GM11168 (cell line): ENCODE measurements around the gene CENPC.
"Not testable (repeated sequence)": the region's sequence is repeated elsewhere in the genome, so short reads cannot be mapped to it uniquely, and the experiment has no call there.

Experiments used
- in situ Hi-C: fragments of 300-500 bp; cut with MboI; formaldehyde crosslinking; loops from one replicate; pipeline ENCODE4 v1.12.0; 2022; ENCODE audit warnings: low sequenced_read_pairs; ENCODE audit not compliant: unreplicated experiment

The CENPC gene

GRCh38 chr4:67554096-67554495, 8.8 kb upstream of the CENPC start:
- in situ Hi-C loops: loop anchor here (5.0 kb wide), 1 partner anchor 358 kb away; no protein-coding TSS in a partner anchor

DNA sequence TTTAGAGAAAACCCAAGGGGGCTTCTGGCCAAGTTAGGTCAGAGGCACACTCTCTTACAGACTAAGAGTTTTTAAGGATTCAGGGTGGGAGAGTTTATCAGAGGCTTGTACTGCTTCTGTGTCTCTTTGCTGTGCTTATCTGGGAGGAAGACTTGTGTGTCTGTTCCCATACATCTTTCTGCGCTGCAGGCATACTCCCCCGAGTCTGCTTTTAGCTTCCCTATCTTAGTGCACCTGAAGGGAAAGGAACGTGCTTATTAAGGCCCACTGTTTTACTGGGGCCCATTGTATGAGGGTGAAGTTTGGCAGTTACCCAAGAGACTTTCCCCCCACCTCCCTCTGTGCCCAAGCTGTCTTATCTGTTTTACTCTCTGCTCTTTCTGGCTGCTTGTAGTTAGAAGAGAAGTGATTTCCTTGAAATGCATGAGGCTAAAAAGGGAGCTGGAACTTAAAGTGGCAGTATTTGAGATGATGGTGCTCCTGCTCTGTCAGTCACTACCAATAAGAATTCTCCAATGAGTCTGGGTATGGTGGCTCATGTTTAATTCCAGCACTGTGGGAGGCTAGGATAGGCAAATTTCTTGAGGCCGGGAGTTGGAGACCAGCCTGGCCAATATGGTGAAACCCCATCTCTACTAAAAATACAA, 7.0 kb upstream of the CENPC start:
- in situ Hi-C loops: loop anchor here (5.0 kb wide), 1 partner anchor 360 kb away; no protein-coding TSS in a partner anchor

- in situ Hi-C loops: loop anchor here (5.0 kb wide), 1 partner anchor 361 kb away; no protein-coding TSS in a partner anchor
Measured at GRCh38 chr4:67550857-67551256, 5.6 kb upstream of the CENPC start.

- in situ Hi-C loops: loop anchor here (5.0 kb wide), 1 partner anchor 362 kb away; no protein-coding TSS in a partner anchor
Measured at GRCh38 chr4:67550451-67550850, 5.1 kb upstream of the CENPC start.

DNA sequence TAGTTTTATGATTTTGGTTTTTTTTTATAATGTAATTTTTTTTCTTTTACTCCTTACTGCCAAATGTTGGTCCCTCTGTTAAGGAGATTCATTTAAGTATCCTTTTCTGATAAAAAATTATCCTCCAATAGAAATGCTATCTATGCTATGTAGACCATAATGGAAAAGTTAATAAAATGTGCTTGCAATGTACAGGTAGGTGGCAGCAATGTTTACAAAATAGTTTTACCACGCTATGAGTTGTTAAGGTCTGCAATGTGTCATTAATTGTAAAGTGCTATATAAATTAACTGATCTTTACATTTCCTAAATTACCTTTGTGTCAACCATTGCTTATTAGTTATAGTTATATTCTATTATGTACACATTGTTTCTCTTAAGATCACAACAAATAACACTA, 3.8 kb upstream of the CENPC start:
- in situ Hi-C loops: loop anchor here (10.0 kb wide), 1 partner anchor 156 kb away; the partner anchor contains the start of gene UBA6

- in situ Hi-C loops: loop anchor here (10.0 kb wide), 1 partner anchor 158 kb away; the partner anchor contains the start of gene UBA6
Measured at GRCh38 chr4:67546971-67547370, 1.7 kb upstream of the CENPC start.

- in situ Hi-C loops: loop anchor here (10.0 kb wide), 1 partner anchor 159 kb away; the partner anchor contains the start of gene UBA6
Measured at GRCh38 chr4:67546004-67546356, 677 bp upstream of the CENPC start.

- in situ Hi-C loops: loop anchor here (10.0 kb wide), 1 partner anchor 163 kb away; the partner anchor contains the start of gene UBA6
Measured at GRCh38 chr4:67542076-67542475, 3.2 kb downstream of the CENPC start.

GRCh38 chr4:67539830-67540229, 5.5 kb downstream of the CENPC start:
- in situ Hi-C loops: loop anchor here (10.0 kb wide), 1 partner anchor 165 kb away; the partner anchor contains the start of gene UBA6

GRCh38 chr4:67535280-67535840, 9.9 kb downstream of the CENPC start:
- in situ Hi-C loops: no loop called here

- in situ Hi-C loops: no loop called here
Measured at GRCh38 chr4:67533112-67533511, 12.2 kb downstream of the CENPC start.

DNA sequence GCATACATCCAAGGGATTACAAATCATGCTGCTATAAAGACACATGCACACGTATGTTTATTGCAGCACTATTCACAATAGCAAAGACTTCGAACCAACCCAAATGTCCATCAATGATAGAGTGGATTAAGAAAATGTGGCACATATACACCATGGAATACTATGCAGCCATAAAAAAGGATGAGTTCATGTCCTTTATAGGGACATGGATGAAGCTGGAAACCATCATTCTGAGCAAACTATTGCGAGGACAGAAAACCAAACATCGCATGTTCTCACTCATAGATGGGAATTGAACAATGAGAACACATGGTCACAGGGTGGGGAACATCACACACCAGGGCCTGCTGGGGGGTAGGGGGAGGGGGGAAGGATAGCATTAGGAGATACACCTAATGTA, 12.9 kb downstream of the CENPC start:
- in situ Hi-C loops: not testable (repeated sequence)

- in situ Hi-C loops: no loop called here
Measured at GRCh38 chr4:67531379-67531962, 13.8 kb downstream of the CENPC start.

DNA sequence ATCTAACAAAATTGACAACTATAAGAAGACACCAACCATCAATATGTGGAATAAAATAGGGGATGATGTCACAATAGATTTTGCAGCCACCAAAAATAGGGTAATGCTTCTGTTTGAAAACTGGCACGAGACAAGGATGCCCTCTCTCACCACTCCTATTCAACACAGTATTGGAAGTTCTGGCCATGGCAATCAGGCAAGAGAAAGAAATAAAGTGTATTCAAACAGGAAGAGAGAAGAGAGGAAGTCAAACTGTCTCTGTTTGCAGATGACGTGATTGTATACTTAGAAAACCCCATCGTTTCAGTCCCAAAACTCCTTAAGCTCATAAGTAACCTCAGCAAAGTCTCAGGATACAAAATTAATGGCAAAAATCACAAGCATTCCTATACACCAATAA, 21.2 kb downstream of the CENPC start:
- in situ Hi-C loops: not testable (repeated sequence)

DNA sequence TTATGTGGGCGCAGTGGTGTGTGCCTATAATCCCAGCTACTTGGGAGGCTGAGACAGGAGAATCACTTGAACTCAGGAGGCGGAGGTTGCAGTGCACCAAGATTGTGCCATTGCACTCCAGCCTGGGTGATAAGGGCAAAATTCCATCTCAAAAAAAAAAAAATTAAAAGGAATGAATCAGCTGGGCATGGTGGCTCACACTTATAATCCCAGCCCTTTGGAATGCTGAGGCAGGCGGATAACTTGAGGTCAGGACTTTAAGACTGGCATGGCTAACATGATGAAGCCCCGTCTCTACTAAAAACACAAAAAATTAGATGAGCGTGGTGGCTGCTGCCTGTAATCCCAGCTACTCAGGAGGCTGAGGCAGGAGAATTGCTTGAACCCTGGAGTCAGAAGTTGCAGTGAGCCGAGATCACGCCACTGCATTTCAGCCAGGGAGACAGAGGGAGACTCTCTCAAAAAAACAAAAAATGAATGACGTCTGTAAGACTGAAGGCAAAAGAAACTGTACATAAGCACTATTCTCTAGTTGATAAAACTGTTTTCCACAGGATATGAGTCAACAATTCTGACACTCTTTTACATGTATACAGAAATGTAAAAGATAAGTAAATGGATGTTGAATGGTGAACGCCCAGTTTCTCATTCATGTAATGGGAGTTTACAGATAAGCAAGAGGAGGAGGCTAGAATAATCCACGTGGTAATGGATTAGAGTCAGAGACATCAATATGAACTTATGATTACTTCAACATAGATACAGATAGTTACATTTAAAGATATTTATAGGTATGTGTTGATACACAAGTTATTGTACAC, 22.2 kb downstream of the CENPC start:
- in situ Hi-C loops: no loop called here

- in situ Hi-C loops: no loop called here
Measured at GRCh38 chr4:67522230-67522629, 23.1 kb downstream of the CENPC start.

DNA sequence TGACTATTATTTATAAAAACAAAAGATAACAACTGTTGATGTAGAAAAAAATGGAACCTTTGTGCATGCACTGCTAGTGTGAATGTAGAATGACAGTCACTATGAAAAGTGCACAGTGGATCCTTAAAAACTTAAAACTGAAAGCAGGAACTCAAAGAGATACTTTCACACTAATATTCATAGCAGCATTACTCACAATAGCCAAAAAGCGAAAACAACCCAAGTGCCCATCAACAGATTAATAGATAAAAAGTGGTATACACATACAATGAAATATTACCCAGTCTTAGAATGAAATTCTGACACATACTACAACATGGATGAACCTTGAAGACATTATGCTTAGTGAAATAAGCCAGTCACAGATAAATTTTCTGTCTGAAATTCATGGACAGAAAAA, 23.8 kb downstream of the CENPC start:
- in situ Hi-C loops: no loop called here

DNA sequence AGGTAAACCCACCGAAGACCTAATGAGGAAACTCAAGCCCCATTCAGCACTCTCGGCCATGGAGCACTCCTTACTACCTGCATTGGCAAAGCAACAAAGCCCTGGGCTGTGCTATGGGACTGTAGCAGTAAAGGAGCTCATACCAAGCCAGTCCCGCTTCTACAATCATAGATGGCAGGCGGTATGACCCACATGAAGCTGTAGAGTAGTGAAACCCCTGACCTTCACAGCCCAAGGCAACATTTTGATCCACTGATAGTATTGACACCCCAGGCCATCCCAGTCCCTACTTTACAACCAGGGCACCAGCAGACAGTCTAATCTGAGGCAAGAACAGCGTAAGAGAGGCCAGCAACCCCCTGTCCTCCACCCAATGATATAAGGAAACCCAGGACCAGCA, 25.2 kb downstream of the CENPC start:
- in situ Hi-C loops: no loop called here

DNA sequence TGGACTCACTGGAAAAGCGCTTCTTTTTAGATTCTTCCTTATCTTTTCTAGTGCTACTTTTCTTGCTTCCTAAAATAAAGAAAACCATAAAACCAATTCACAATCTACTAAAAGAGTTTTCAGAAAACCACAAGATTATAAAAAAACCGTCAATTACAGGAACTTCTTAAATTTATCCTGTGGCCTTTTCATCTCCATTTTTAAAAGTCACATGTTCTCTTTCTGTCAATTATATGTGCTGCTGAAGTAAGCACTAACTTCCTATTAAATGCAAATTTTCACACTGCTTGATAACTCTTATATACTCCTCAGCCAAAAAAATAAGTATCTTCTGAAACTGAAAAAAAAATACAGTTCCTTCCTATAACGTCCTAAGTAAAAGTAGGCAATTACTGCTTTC, 32.8 kb downstream of the CENPC start:
- in situ Hi-C loops: no loop called here

DNA sequence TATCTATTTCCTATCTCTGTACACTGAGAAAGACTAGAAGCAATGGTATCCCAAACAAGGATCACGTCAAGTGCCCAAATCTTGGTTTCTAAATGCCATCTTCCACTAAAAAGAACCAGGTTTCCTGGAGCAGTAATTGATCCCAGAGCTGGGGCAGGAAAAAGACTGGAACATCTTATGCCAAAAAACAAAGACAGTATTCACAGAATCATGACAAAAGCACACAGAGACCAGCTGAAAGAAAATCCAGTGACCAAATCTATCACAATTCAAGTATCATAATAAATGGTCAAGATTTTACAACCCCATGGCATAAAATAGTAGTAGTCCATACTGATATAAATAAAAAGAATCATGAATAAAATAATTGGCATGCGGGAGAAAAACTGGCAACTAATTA, 44.9 kb downstream of the CENPC start:
- in situ Hi-C loops: no loop called here

- in situ Hi-C loops: no loop called here
Measured at GRCh38 chr4:67499799-67500198, 45.5 kb downstream of the CENPC start.
